Stimulated activated CD4-positive, alpha-beta T cell treated with anti-CD3 and anti-CD28 coated beads, Interleukin-1b, Interleukin-23, amount 100 ng/mL, for 1 hour (primary cell): ENCODE data around the gene KRTAP19-8.

Experiments
- DNase-seq, 2 donors: peaks; one replicate each; pipeline ENCODE4 v3.0.0-alpha.2; 2020; ENCODE audit warnings: low read depth in 2 of 2

KRTAP19-8 gene

GRCh38 chr21:31012133-31013089 lies 25.9 kb downstream of the KRTAP19-8 start:
- DNase-seq, result no peak

- no peak for DNase-seq
Observed at GRCh38 chr21:31011412-31011811, 26.9 kb downstream of the KRTAP19-8 start.

- DNase-seq, result no peak
Observed at GRCh38 chr21:31008355-31008754, 29.9 kb downstream of the KRTAP19-8 start.

GRCh38 chr21:31005019-31005418 lies 33.3 kb downstream of the KRTAP19-8 start:
- no peak for DNase-seq

- DNase-seq, result no peak
Observed at GRCh38 chr21:31003471-31003870, 34.8 kb downstream of the KRTAP19-8 start.

- no peak for DNase-seq
Observed at GRCh38 chr21:30997541-30997940, 40.7 kb downstream of the KRTAP19-8 start.

GRCh38 chr21:30996728-30997127 lies 41.5 kb downstream of the KRTAP19-8 start:
- DNase-seq, result no peak

- DNase-seq, result no peak
Observed at GRCh38 chr21:30994932-30995331, 43.3 kb downstream of the KRTAP19-8 start.

GRCh38 chr21:30990514-30991262 lies 47.6 kb downstream of the KRTAP19-8 start:
- DNase-seq, result no peak

GRCh38 chr21:30988706-30989105 lies 49.6 kb downstream of the KRTAP19-8 start:
- no peak for DNase-seq
